Retinal pigment epithelial cell (primary cell): ENCODE data around the gene RHOF.

ENCODE experiments used
- DNase-seq: peaks from one replicate; pipeline ENCODE4 v3.0.0-alpha.2; 2010; ENCODE audit warnings: low read depth
- H3K4me3 ChIP-seq: 2 replicates; pipeline ENCODE4 v1.5.1; 2011; ENCODE audit warnings: mild to moderate bottlenecking, low read length, control low read depth, moderate library complexity
- TF ChIP-seq, protein P1 (sequence below): conservative IDR thresholded peaks from 2 replicates; pipeline ENCODE4 v1.5.1; 2011; ENCODE audit warnings: low read depth, low read length, control low read depth, inconsistent platforms

Gene RHOF

GRCh38 chr12:121812921-121813896 is 19.7 kb upstream of the RHOF start:
- TF ChIP-seq, protein P1, sequence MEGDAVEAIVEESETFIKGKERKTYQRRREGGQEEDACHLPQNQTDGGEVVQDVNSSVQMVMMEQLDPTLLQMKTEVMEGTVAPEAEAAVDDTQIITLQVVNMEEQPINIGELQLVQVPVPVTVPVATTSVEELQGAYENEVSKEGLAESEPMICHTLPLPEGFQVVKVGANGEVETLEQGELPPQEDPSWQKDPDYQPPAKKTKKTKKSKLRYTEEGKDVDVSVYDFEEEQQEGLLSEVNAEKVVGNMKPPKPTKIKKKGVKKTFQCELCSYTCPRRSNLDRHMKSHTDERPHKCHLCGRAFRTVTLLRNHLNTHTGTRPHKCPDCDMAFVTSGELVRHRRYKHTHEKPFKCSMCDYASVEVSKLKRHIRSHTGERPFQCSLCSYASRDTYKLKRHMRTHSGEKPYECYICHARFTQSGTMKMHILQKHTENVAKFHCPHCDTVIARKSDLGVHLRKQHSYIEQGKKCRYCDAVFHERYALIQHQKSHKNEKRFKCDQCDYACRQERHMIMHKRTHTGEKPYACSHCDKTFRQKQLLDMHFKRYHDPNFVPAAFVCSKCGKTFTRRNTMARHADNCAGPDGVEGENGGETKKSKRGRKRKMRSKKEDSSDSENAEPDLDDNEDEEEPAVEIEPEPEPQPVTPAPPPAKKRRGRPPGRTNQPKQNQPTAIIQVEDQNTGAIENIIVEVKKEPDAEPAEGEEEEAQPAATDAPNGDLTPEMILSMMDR: no peak
- peak overlapping the region; percentile 78 for H3K4me3 ChIP-seq
- DNase-seq: no peak

- no peak for DNase-seq
- peak overlapping the region; percentile 78 for H3K4me3 ChIP-seq
- TF ChIP-seq, protein P1: no peak
Measured at GRCh38 chr12:121812320-121812871, 18.9 kb upstream of the RHOF start.

- peak overlapping the region; percentile 78 for H3K4me3 ChIP-seq
- DNase-seq: no peak
- TF ChIP-seq, protein P1: peak; percentile 71
Measured at GRCh38 chr12:121811434-121812319, 18.2 kb upstream of the RHOF start.

DNA sequence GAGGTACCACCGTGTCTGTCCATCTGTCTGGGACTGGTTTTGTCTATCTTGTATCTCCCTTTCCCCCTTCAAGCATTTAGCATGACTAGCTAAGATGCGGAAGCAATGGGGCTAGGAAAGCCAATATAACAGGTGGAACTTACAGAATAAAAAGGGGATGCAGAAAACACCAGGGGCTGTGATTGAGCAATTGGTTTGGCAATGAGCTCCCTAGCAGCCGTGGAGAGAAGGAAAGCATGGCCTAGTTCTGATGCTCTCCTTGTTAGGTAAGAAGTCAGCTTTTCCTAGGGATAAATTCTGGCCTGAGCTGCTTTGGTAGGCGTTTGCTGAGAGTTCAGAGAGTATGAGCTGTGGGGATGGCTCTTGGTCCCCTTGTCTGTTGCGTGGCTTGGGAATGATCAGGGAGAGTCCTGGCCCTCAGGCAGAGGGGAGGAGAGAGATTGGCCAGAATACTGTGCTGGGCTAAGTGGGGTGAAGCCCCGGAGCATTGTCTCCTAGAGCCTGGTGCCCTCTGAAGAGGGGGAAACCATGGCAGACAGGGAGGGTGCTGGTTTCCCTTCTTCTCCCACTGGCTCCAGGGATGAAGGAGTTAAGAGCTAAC is 17.4 kb upstream of the RHOF start:
- DNase-seq: no peak
- peak overlapping the region; percentile 51 for H3K4me3 ChIP-seq
- TF ChIP-seq, protein P1: no peak

DNA sequence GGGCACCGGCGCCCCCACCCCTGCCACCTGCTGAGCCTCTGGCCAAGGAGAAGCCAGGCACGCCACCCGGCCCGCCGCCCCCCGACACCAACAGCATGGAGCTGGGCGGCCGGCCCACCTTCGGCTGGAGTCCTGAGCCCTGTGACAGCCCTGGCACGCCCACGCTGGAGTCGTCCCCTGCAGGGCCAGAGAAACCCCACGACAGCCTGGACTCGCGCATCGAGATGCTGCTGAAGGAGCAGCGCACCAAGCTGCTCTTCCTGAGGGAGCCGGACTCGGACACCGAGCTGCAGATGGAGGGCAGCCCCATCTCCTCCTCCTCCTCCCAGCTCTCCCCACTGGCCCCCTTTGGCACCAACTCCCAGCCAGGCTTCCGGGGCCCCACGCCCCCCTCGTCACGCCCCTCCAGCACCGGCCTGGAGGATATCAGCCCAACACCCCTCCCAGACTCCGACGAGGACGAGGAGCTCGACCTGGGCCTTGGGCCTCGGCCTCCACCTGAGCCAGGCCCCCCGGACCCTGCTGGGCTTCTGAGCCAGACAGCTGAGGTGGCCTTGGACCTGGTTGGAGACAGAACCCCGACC is 16.8 kb upstream of the RHOF start:
- no peak overlapping the region for H3K4me3 ChIP-seq

GRCh38 chr12:121809712-121810116 is 16.2 kb upstream of the RHOF start:
- TF ChIP-seq, protein P1: no peak
- no peak for DNase-seq
- no peak overlapping the region for H3K4me3 ChIP-seq

More for the DNA sequence above, 16.8 kb upstream of the RHOF start:
- DNase-seq: no peak
- TF ChIP-seq, protein P1: no peak
